ENCODE data around the gene CARD14. TPM values are rescaled to one million over a fixed set of nuclear protein-coding genes. Genes with fewer than 3 reads are reported as not detected.

The CARD14 gene
- total and polyA plus RNA-seq, 2 of the 13 experiments (the other 11 are each of a cell fraction or from before 2014, with no cell fraction given): 0.11 TPM; not detected in 1

GRCh38 chr17:80220054-80220735, 50.4 kb downstream of the CARD14 start, which contains the start of the genes SGSH and SLC26A11 (continued):
- TF ChIP-seq HIC2 (CRISPR knock-in tag; IDR thresholded peaks at IDR 0.05; ENCODE audit: low read depth): no peak
- TF ChIP-seq PAF1 (CRISPR knock-in tag; IDR thresholded peaks at IDR 0.05): no peak
- peak; percentile 76; the same call in 1 of the 2 replicates for TF ChIP-seq ZNF333 (CRISPR knock-in tag; IDR thresholded peaks at IDR 0.05; ENCODE audit: borderline replicate concordance)
- TF ChIP-seq ZNF629 (CRISPR knock-in tag; conservative IDR thresholded peaks at IDR 0.05): no peak
- no peak for TF ChIP-seq ZNF224 (CRISPR knock-in tag; IDR thresholded peaks at IDR 0.05)
- TF ChIP-seq ELF4 (CRISPR knock-in tag; IDR thresholded peaks at IDR 0.05; ENCODE audit: borderline replicate concordance): no peak
- TF ChIP-seq ZNF777 (CRISPR knock-in tag; IDR thresholded peaks at IDR 0.05): no peak
- no peak for TF ChIP-seq HNRNPUL1 (IDR thresholded peaks at IDR 0.05; ENCODE audit: low read depth, low read length)
- TF ChIP-seq HIVEP1 (CRISPR knock-in tag; IDR thresholded peaks at IDR 0.05): no peak; the same call in 1 of the 2 replicates
- TF ChIP-seq ZNF354B (CRISPR knock-in tag; IDR thresholded peaks at IDR 0.05): no peak
- TF ChIP-seq, protein P1, sequence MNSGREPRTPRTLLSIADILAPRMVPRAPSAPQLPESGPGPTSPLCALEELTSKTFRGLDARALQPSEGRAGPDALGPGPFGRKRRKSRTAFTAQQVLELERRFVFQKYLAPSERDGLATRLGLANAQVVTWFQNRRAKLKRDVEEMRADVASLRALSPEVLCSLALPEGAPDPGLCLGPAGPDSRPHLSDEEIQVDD (CRISPR knock-in tag; IDR thresholded peaks at IDR 0.05; ENCODE audit: borderline replicate concordance): no peak
- no peak for TF ChIP-seq REPIN1 (CRISPR knock-in tag; IDR thresholded peaks at IDR 0.05; ENCODE audit: borderline replicate concordance, low read depth)
- TF ChIP-seq ZFY (CRISPR knock-in tag; IDR thresholded peaks at IDR 0.05): peak; percentile 58
- TF ChIP-seq GATA4 (IDR thresholded peaks at IDR 0.05; ENCODE audit: borderline replicate concordance, low read depth): no peak
- no peak for TF ChIP-seq ZBTB42 (CRISPR knock-in tag; IDR thresholded peaks at IDR 0.05)
- TF ChIP-seq, protein P2, sequence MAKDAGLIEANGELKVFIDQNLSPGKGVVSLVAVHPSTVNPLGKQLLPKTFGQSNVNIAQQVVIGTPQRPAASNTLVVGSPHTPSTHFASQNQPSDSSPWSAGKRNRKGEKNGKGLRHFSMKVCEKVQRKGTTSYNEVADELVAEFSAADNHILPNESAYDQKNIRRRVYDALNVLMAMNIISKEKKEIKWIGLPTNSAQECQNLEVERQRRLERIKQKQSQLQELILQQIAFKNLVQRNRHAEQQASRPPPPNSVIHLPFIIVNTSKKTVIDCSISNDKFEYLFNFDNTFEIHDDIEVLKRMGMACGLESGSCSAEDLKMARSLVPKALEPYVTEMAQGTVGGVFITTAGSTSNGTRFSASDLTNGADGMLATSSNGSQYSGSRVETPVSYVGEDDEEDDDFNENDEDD (CRISPR knock-in tag; IDR thresholded peaks at IDR 0.05; ENCODE audit: borderline replicate concordance): peak; percentile 71; the same call in 1 of the 2 replicates
- TF ChIP-seq ZFAT (CRISPR knock-in tag; conservative IDR thresholded peaks at IDR 0.05): no peak
- no peak for TF ChIP-seq HOXA5 (CRISPR knock-in tag; IDR thresholded peaks at IDR 0.05)
- no peak for TF ChIP-seq PCBP2 (optimal IDR thresholded peaks at IDR 0.05; ENCODE audit: low read depth, low read length, poor library complexity, severe bottlenecking)
- peak; percentile 88 for TF ChIP-seq RBFOX2 (IDR thresholded peaks at IDR 0.05; ENCODE audit: low read depth, low read length)
- TF ChIP-seq ZNF484 (CRISPR knock-in tag; IDR thresholded peaks at IDR 0.05; ENCODE audit: borderline replicate concordance, low read depth): no peak
- TF ChIP-seq, protein P3, sequence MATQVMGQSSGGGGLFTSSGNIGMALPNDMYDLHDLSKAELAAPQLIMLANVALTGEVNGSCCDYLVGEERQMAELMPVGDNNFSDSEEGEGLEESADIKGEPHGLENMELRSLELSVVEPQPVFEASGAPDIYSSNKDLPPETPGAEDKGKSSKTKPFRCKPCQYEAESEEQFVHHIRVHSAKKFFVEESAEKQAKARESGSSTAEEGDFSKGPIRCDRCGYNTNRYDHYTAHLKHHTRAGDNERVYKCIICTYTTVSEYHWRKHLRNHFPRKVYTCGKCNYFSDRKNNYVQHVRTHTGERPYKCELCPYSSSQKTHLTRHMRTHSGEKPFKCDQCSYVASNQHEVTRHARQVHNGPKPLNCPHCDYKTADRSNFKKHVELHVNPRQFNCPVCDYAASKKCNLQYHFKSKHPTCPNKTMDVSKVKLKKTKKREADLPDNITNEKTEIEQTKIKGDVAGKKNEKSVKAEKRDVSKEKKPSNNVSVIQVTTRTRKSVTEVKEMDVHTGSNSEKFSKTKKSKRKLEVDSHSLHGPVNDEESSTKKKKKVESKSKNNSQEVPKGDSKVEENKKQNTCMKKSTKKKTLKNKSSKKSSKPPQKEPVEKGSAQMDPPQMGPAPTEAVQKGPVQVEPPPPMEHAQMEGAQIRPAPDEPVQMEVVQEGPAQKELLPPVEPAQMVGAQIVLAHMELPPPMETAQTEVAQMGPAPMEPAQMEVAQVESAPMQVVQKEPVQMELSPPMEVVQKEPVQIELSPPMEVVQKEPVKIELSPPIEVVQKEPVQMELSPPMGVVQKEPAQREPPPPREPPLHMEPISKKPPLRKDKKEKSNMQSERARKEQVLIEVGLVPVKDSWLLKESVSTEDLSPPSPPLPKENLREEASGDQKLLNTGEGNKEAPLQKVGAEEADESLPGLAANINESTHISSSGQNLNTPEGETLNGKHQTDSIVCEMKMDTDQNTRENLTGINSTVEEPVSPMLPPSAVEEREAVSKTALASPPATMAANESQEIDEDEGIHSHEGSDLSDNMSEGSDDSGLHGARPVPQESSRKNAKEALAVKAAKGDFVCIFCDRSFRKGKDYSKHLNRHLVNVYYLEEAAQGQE (IDR thresholded peaks at IDR 0.05; ENCODE audit: borderline replicate concordance in 1 of 2, low read depth in 1 of 2, low read length in 2 of 2): no peak
- no peak for TF ChIP-seq ZNF562 (CRISPR knock-in tag; IDR thresholded peaks at IDR 0.05; ENCODE audit: borderline replicate concordance)
- TF ChIP-seq CHD4 (IDR thresholded peaks at IDR 0.05; ENCODE audit: borderline replicate concordance, low read length): no peak
